ENCODE results near the gene ATP9A. TPM values are rescaled to one million over a fixed set of nuclear protein-coding genes. Genes with fewer than 3 reads are reported as not detected.
A peak's percentile ranks its signal among the peaks of the same experiment; 100 is the strongest.

ATP9A gene
- total and polyA plus RNA-seq, 10 of the 15 experiments (the other 5 are each of a cell fraction or from before 2014, with no cell fraction given) = 0.03 to 0.81 (median 0.14) TPM

- H3K9ac ChIP-seq (ENCODE audit: control insufficient read depth, insufficient read depth, low read length) = no peak overlapping the region
- intact Hi-C loops (cut with micrococcal nuclease; ENCODE audit: unreplicated experiment) (no loop called here), in situ Hi-C loops (cut with MboI) (no loop called here)
- no peaks in the 10 kb centered on the region for H4K20me1 ChIP-seq (ENCODE audit: control insufficient read depth, insufficient read depth)
- POLR2A ChIA-PET = interaction anchor here (0.7 kb wide), 1 partner anchor 11 kb away, joined by 3 read pairs; no protein-coding TSS in a partner anchor
- no peaks in the 10 kb centered on the region for H3K36me3 ChIP-seq (ENCODE audit: control insufficient read depth in 2 of 2, insufficient read depth in 2 of 2, low read length in 1 of 2)
- CTCF ChIA-PET = interaction anchor here (0.7 to 1.2 kb wide), 3 partner anchors 11 to 15 kb away, joined by 3 read pairs; no protein-coding TSS in a partner anchor
- SMC1A ChIA-PET (ENCODE audit: uncharacterized antibody, unreplicated experiment) = interaction anchor here (2.0 kb wide), 1 partner anchor 12 kb away, joined by 5 read pairs; no protein-coding TSS in a partner anchor
- peaks cover 0 to 4% of the 10 kb centered on the region in 2 experiments; a peak in 2 of 4 replicates for H3K27me3 ChIP-seq (replicated peaks in 1 of 2; ENCODE audit: control insufficient read depth in 2 of 2, insufficient read depth in 2 of 2, low read length in 1 of 2)
- FAIRE-seq (no peak), ATAC-seq (no peak), DNase-seq (ENCODE audit: low read depth, low spot score) (no peak)
- RAD21 ChIA-PET (ENCODE audit: unreplicated experiment) = interaction anchor here (0.9 kb wide), 1 partner anchor 11 kb away, joined by 3 read pairs; no protein-coding TSS in a partner anchor
- 0% methylated on average over 2 of the region's 2 CpGs for whole genome bisulfite sequencing (ENCODE audit: insufficient coverage, insufficient replicate concordance, low lambda C conversion rate, missing lambda C conversion rate)
- no peak for TF ChIP-seq SREBF2 (IDR thresholded peaks at IDR 0.05; ENCODE audit: low read length)
- peak; percentile 44 for TF ChIP-seq RUNX3 (IDR thresholded peaks at IDR 0.05; ENCODE audit: low read length)
- BruUV-seq (replicated peaks) = no TSS peak
- no peak overlapping the region for H3K4me2 ChIP-seq (ENCODE audit: control insufficient read depth, insufficient read depth)
- H3K9me3 ChIP-seq (replicated peaks; ENCODE audit: control insufficient read depth, insufficient read depth, low read length) = no peaks in the 10 kb centered on the region
- no peak overlapping the region for H3K4me3 ChIP-seq
- peaks cover 6% of the 10 kb centered on the region; the same call in 1 of the 2 replicates for H3K4me1 ChIP-seq (ENCODE audit: control insufficient read depth, insufficient read depth, low read length)
- H3K27ac ChIP-seq (ENCODE audit: control insufficient read depth, insufficient read depth) = no peak overlapping the region
- no peak overlapping the region for H2AFZ ChIP-seq (ENCODE audit: control insufficient read depth, low read depth, low read length)
- no peaks in the 10 kb centered on the region for H3K79me2 ChIP-seq (ENCODE audit: control insufficient read depth, insufficient read depth, low read length)
Measured at GRCh38 chr20:51611625-51611890, 156.6 kb downstream of the ATP9A start.

GRCh38 chr20:51610761-51611624 is 157.2 kb downstream of the ATP9A start:
- CTCF ChIA-PET = interaction anchor here (0.6 to 1.4 kb wide), 4 partner anchors 13 to 225 kb away, joined by 3 read pairs; no protein-coding TSS in a partner anchor
- WGBS (ENCODE audit: insufficient coverage, insufficient replicate concordance, low lambda C conversion rate, missing lambda C conversion rate) = 38% methylated on average over 16 of the region's 16 CpGs
- DNase-seq (ENCODE audit: low read depth, low spot score) = no peak
- H3K27me3 ChIP-seq (replicated peaks in 1 of 2; ENCODE audit: control insufficient read depth in 2 of 2, insufficient read depth in 2 of 2, low read length in 1 of 2) = peaks cover 0 to 4% of the 10 kb centered on the region in 2 experiments; a peak in 2 of 4 replicates
- peaks cover 6% of the 10 kb centered on the region; the same call in 1 of the 2 replicates for H3K4me1 ChIP-seq (ENCODE audit: control insufficient read depth, insufficient read depth, low read length)
- RAD21 ChIA-PET (ENCODE audit: unreplicated experiment) = interaction anchor here (0.9 kb wide), 1 partner anchor 12 kb away, joined by 3 read pairs; no protein-coding TSS in a partner anchor
- no TSS peak for BruUV-seq (replicated peaks)
- H3K4me2 ChIP-seq (ENCODE audit: control insufficient read depth, insufficient read depth) = no peak overlapping the region; the same call in 1 of the 2 replicates
- no peak overlapping the region for H2AFZ ChIP-seq (ENCODE audit: control insufficient read depth, low read depth, low read length)
- H3K9me3 ChIP-seq (replicated peaks; ENCODE audit: control insufficient read depth, insufficient read depth, low read length) = no peaks in the 10 kb centered on the region
- no peak overlapping the region for H3K9ac ChIP-seq (ENCODE audit: control insufficient read depth, insufficient read depth, low read length)
- POLR2A ChIA-PET = interaction anchor here (0.7 kb wide), 1 partner anchor 11 kb away, joined by 3 read pairs; no protein-coding TSS in a partner anchor
- SMC1A ChIA-PET (ENCODE audit: uncharacterized antibody, unreplicated experiment) = interaction anchor here (1.0 to 2.0 kb wide), 3 partner anchors 12 to 15 kb away, joined by 3 to 5 read pairs (median 5); no protein-coding TSS in a partner anchor
- no peaks in the 10 kb centered on the region for H3K36me3 ChIP-seq (ENCODE audit: control insufficient read depth in 2 of 2, insufficient read depth in 2 of 2, low read length in 1 of 2)
- in situ Hi-C loops (cut with MboI) = no loop called here
- no peak for FAIRE-seq
- H3K79me2 ChIP-seq (ENCODE audit: control insufficient read depth, insufficient read depth, low read length) = no peaks in the 10 kb centered on the region
- intact Hi-C loops (cut with micrococcal nuclease; ENCODE audit: unreplicated experiment) = no loop called here
- no peak overlapping the region for H3K27ac ChIP-seq (ENCODE audit: control insufficient read depth, insufficient read depth)
- H4K20me1 ChIP-seq (ENCODE audit: control insufficient read depth, insufficient read depth) = no peaks in the 10 kb centered on the region
- no peak for ATAC-seq
- TF ChIP-seq REST (IDR thresholded peaks at IDR 0.05; ENCODE audit: low read depth, low read length) = peak; percentile 75
- TF ChIP-seq CHD2 (IDR thresholded peaks at IDR 0.05; ENCODE audit: borderline replicate concordance, low read depth, low read length) = no peak
- no peak overlapping the region for H3K4me3 ChIP-seq

Measured in GM12878 (cell line).